ENCODE data around the gene BANF1.

DNA sequence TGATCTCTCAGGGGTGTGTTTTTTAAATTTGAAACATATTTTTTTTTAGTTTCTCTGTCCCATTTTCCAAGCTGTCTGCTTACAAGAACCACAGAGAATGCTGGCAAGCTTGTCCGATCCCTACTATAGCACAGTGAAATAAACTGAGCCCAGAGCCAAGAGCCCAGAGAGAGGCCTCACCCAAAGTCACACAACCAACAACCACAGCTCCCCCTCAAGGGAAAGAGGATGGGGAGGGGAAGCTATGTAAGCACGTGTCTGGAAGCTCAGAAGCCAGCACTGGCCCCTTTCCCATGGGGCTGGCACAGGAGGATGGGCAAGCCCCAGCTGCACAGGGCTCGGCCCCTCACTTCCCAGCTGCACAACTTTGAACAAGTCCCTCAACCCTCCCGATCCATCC lies 44.0 kb upstream of the BANF1 start:
- TF ChIP-seq CTCF (IDR thresholded peaks at IDR 0.05) (no peak), POLR2A (IDR thresholded peaks at IDR 0.05) (no peak)
